Liver (tissue), 9 donors: ENCODE data around the gene MARCHF3. TPM values are rescaled to one million over a fixed set of nuclear protein-coding genes. Genes with fewer than 3 reads are reported as not detected.

Experiments
- DNase-seq: peaks from one replicate; pipeline ENCODE4 v3.0.0-alpha.2; 2017; ENCODE audit warnings: low spot score
- H3K27ac ChIP-seq, 2 donors: one replicate each; pipeline ENCODE4 v1.7.0; 2013; ENCODE audit warnings: inconsistent platforms in 2 of 2, low read length in 2 of 2, control low read depth in 1 of 2, low read depth in 1 of 2, mild to moderate bottlenecking in 1 of 2
- H3K27me3 ChIP-seq, 4 donors: one replicate each; pipeline versions ENCODE4 v1.6.1 to v1.7.0; 2013; ENCODE audit warnings: low read length in 3 of 4, inconsistent platforms in 1 of 4, mild to moderate bottlenecking in 1 of 4, moderate library complexity in 1 of 4; ENCODE audit not compliant: control insufficient read depth in 4 of 4, insufficient read depth in 4 of 4
- H3K36me3 ChIP-seq, 4 donors: one replicate each; pipeline versions ENCODE4 v1.6.1 to v1.7.0; 2013; ENCODE audit warnings: low read length in 3 of 4, mild to moderate bottlenecking in 3 of 4, low read depth in 1 of 4, moderate library complexity in 1 of 4; ENCODE audit not compliant: control insufficient read depth in 4 of 4, insufficient read depth in 3 of 4
- H3K4me1 ChIP-seq, 4 donors: one replicate each; pipeline versions ENCODE4 v1.6.1 to v1.7.0; 2013; ENCODE audit warnings: low read length in 3 of 4, mild to moderate bottlenecking in 3 of 4, moderate library complexity in 1 of 4; ENCODE audit not compliant: control insufficient read depth in 4 of 4, insufficient read depth in 4 of 4
- H3K4me3 ChIP-seq, 3 donors: one replicate each; pipeline versions ENCODE4 v1.6.1 to v1.7.0; 2013; ENCODE audit warnings: low read length in 3 of 3, control low read depth in 1 of 3, low read depth in 1 of 3, mild to moderate bottlenecking in 1 of 3
- H3K9ac ChIP-seq, 2 donors: one replicate each; pipeline ENCODE4 v1.7.0; 2013; ENCODE audit warnings: low read length in 2 of 2, mild to moderate bottlenecking in 2 of 2, moderate library complexity in 2 of 2, control low read depth in 1 of 2, low read depth in 1 of 2
- H3K9me3 ChIP-seq, 4 donors: one replicate each; pipeline versions ENCODE4 v1.6.1 to v1.7.0; 2013; ENCODE audit warnings: low read length in 3 of 4; ENCODE audit not compliant: control insufficient read depth in 4 of 4
- EGR1 ChIP-seq, 2 donors: IDR thresholded peaks; 2 replicates each; pipeline ENCODE4 v1.6.1; 2016 to 2018; ENCODE audit warnings: antibody characterized with exemption in 2 of 2, low read depth in 2 of 2
- FOXA1 ChIP-seq: IDR thresholded peaks from 2 replicates; pipeline ENCODE4 v1.6.1; 2016; ENCODE audit warnings: antibody characterized with exemption
- FOXA2 ChIP-seq: IDR thresholded peaks from 2 replicates; pipeline ENCODE4 v1.6.1; 2016; ENCODE audit warnings: antibody characterized with exemption
- GABPA ChIP-seq, 2 donors: IDR thresholded peaks in 1 of 2; conservative IDR thresholded peaks in 1 of 2; 2 replicates each; pipeline ENCODE4 v1.6.1; 2016; ENCODE audit warnings: antibody characterized with exemption in 2 of 2, mild to moderate bottlenecking in 1 of 2, moderate library complexity in 1 of 2
- HNF4A ChIP-seq, 2 donors: conservative IDR thresholded peaks; 2 replicates each; pipeline ENCODE4 v1.6.1; 2016; ENCODE audit warnings: antibody characterized with exemption in 2 of 2, mild to moderate bottlenecking in 2 of 2
- HNF4G ChIP-seq: IDR thresholded peaks from 2 replicates; pipeline ENCODE4 v1.6.1; 2016; ENCODE audit warnings: antibody characterized with exemption
- JUND ChIP-seq, 2 donors: IDR thresholded peaks; 2 replicates each; pipeline ENCODE4 v1.6.1; 2016; ENCODE audit warnings: antibody characterized with exemption in 2 of 2
- NR2F2 ChIP-seq: IDR thresholded peaks from 2 replicates; pipeline ENCODE4 v1.6.1; 2016; ENCODE audit warnings: antibody characterized with exemption
- RAD21 ChIP-seq, 2 donors: IDR thresholded peaks; 2 replicates each; pipeline ENCODE4 v1.6.1; 2016; ENCODE audit warnings: antibody characterized with exemption in 2 of 2, mild to moderate bottlenecking in 2 of 2
- RXRA ChIP-seq, 2 donors: IDR thresholded peaks; 2 replicates each; pipeline ENCODE4 v1.6.1; 2017 to 2018; ENCODE audit warnings: antibody characterized with exemption in 2 of 2, mild to moderate bottlenecking in 1 of 2
- SP1 ChIP-seq: IDR thresholded peaks from 2 replicates; pipeline ENCODE4 v1.6.1; 2018; ENCODE audit warnings: antibody characterized with exemption, mild to moderate bottlenecking
- TAF1 ChIP-seq: conservative IDR thresholded peaks from 2 replicates; pipeline ENCODE4 v1.6.1; 2016; ENCODE audit warnings: antibody characterized with exemption, mild to moderate bottlenecking
- YY1 ChIP-seq: IDR thresholded peaks from 2 replicates; pipeline ENCODE4 v1.6.1; 2016; ENCODE audit warnings: antibody characterized with exemption, mild to moderate bottlenecking
- polyA plus RNA-seq, 2 donors: library from polyadenylated mRNA; stranded (reverse) in 1 of 2; unstranded in 1 of 2; fragments of 200-250 nt in 1 of 2; fragments of >200 nt in 1 of 2; fragmentation: Nextera tagmentation in 1 of 2; extraction: Ambion mirVana in 1 of 2; gene quantifications; one replicate each; pipeline versions ENCODE4 v1.2.1 to v1.2.3, GENCODE V29; 2013 to 2015
- total RNA-seq, 2 donors: library from RNA; depleted of rRNA; stranded (reverse); fragments of >200 nt; gene quantifications; one replicate each; pipeline ENCODE4 v1.2.3, GENCODE V29; 2014
- TF ChIP-seq, protein P1 (sequence below): IDR thresholded peaks from 2 replicates; pipeline ENCODE4 v1.6.1; 2016; ENCODE audit warnings: antibody characterized with exemption, mild to moderate bottlenecking
- TF ChIP-seq, protein P2 (sequence below): IDR thresholded peaks from 2 replicates; pipeline ENCODE4 v1.6.1; 2016; ENCODE audit warnings: antibody characterized with exemption
- TF ChIP-seq, protein P3 (sequence below): IDR thresholded peaks from 2 replicates; pipeline ENCODE4 v1.6.1; 2016; ENCODE audit warnings: antibody characterized with exemption
- TF ChIP-seq, protein P4 (sequence below): IDR thresholded peaks from 2 replicates; pipeline ENCODE4 v1.6.1; 2016; ENCODE audit warnings: antibody characterized with exemption
- TF ChIP-seq, protein P5 (sequence below): fragments of 150-350 bp; IDR thresholded peaks from 2 replicates; pipeline ENCODE4 v1.5.1; 2017; ENCODE audit warnings: improper control_type of control experiment, low read depth, low read length; ENCODE audit not compliant: missing input control
- donor health status: healthy.
- donor health status: healthy.
- donor health status: healthy.
- donor health status: healthy.
- donor health status: healthy.

The MARCHF3 gene
- total and polyA plus RNA-seq, 4 donors, result 0.93 to 51.0 (median 1.4) TPM

DNA sequence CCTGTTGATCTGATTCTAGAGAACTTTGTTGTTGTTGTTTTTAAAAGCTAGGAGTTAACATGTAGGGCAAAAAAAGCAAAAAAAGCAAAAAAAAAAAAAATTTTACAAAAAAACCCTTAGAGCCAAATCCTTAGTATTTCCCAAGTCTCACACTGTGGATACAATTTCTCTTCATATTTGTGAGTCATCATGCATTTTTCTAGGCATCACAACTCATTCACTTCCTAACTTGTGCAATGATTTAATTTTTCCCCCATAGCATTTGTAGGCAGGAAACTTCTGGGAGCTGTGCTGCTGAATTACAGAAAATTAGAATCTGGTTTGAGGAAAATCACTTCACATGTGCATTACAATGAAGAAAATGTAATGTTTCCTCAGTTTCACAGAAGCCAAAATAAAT, 91.9 kb downstream of the MARCHF3 start:
- no peaks in the 10 kb centered on the region for H3K36me3 ChIP-seq
- no peaks in the 10 kb centered on the region for H3K9me3 ChIP-seq
- no peak for TF ChIP-seq GABPA (IDR thresholded peaks at IDR 0.05 in 1 of 2, conservative IDR thresholded peaks at IDR 0.05 in 1 of 2)
- TF ChIP-seq, protein P1, sequence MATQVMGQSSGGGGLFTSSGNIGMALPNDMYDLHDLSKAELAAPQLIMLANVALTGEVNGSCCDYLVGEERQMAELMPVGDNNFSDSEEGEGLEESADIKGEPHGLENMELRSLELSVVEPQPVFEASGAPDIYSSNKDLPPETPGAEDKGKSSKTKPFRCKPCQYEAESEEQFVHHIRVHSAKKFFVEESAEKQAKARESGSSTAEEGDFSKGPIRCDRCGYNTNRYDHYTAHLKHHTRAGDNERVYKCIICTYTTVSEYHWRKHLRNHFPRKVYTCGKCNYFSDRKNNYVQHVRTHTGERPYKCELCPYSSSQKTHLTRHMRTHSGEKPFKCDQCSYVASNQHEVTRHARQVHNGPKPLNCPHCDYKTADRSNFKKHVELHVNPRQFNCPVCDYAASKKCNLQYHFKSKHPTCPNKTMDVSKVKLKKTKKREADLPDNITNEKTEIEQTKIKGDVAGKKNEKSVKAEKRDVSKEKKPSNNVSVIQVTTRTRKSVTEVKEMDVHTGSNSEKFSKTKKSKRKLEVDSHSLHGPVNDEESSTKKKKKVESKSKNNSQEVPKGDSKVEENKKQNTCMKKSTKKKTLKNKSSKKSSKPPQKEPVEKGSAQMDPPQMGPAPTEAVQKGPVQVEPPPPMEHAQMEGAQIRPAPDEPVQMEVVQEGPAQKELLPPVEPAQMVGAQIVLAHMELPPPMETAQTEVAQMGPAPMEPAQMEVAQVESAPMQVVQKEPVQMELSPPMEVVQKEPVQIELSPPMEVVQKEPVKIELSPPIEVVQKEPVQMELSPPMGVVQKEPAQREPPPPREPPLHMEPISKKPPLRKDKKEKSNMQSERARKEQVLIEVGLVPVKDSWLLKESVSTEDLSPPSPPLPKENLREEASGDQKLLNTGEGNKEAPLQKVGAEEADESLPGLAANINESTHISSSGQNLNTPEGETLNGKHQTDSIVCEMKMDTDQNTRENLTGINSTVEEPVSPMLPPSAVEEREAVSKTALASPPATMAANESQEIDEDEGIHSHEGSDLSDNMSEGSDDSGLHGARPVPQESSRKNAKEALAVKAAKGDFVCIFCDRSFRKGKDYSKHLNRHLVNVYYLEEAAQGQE, result no peak
- no peak for TF ChIP-seq JUND (IDR thresholded peaks at IDR 0.05)
- no peak for TF ChIP-seq TAF1
- TF ChIP-seq, protein P2, sequence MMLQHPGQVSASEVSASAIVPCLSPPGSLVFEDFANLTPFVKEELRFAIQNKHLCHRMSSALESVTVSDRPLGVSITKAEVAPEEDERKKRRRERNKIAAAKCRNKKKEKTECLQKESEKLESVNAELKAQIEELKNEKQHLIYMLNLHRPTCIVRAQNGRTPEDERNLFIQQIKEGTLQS, result no peak
- TF ChIP-seq EGR1 (IDR thresholded peaks at IDR 0.05; ENCODE audit: low read depth in 2 of 2), result no peak
- TF ChIP-seq YY1, result no peak
- TF ChIP-seq RAD21 (IDR thresholded peaks at IDR 0.05), result no peak
- TF ChIP-seq, protein P3, sequence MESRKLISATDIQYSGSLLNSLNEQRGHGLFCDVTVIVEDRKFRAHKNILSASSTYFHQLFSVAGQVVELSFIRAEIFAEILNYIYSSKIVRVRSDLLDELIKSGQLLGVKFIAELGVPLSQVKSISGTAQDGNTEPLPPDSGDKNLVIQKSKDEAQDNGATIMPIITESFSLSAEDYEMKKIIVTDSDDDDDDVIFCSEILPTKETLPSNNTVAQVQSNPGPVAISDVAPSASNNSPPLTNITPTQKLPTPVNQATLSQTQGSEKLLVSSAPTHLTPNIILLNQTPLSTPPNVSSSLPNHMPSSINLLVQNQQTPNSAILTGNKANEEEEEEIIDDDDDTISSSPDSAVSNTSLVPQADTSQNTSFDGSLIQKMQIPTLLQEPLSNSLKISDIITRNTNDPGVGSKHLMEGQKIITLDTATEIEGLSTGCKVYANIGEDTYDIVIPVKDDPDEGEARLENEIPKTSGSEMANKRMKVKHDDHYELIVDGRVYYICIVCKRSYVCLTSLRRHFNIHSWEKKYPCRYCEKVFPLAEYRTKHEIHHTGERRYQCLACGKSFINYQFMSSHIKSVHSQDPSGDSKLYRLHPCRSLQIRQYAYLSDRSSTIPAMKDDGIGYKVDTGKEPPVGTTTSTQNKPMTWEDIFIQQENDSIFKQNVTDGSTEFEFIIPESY, result no peak
- no peak for TF ChIP-seq FOXA1
- no peak for TF ChIP-seq NR2F2
- TF ChIP-seq, protein P4, sequence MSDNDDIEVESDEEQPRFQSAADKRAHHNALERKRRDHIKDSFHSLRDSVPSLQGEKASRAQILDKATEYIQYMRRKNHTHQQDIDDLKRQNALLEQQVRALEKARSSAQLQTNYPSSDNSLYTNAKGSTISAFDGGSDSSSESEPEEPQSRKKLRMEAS, result no peak
- TF ChIP-seq HNF4G, result no peak
- TF ChIP-seq FOXA2, result no peak
- TF ChIP-seq HNF4A (conservative IDR thresholded peaks at IDR 0.05), result no peak
- TF ChIP-seq RXRA (IDR thresholded peaks at IDR 0.05), result no peak
- TF ChIP-seq SP1, result no peak
- TF ChIP-seq, protein P5, sequence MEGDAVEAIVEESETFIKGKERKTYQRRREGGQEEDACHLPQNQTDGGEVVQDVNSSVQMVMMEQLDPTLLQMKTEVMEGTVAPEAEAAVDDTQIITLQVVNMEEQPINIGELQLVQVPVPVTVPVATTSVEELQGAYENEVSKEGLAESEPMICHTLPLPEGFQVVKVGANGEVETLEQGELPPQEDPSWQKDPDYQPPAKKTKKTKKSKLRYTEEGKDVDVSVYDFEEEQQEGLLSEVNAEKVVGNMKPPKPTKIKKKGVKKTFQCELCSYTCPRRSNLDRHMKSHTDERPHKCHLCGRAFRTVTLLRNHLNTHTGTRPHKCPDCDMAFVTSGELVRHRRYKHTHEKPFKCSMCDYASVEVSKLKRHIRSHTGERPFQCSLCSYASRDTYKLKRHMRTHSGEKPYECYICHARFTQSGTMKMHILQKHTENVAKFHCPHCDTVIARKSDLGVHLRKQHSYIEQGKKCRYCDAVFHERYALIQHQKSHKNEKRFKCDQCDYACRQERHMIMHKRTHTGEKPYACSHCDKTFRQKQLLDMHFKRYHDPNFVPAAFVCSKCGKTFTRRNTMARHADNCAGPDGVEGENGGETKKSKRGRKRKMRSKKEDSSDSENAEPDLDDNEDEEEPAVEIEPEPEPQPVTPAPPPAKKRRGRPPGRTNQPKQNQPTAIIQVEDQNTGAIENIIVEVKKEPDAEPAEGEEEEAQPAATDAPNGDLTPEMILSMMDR, result no peak
- H3K27ac ChIP-seq, result no peak overlapping the region
- no peak overlapping the region for H3K4me3 ChIP-seq
- H3K27me3 ChIP-seq, result no peaks in the 10 kb centered on the region
- H3K9ac ChIP-seq, result no peak overlapping the region
- DNase-seq, result no peak
- no peaks in the 10 kb centered on the region for H3K4me1 ChIP-seq
